HepG2 (cell line): Measurements from ENCODE around the gene AP3D1. TPM values are rescaled to one million over a fixed set of nuclear protein-coding genes. Genes with fewer than 3 reads are reported as not detected.

Experiments
- ARNT2 ChIP-seq: sonication (generic); formaldehyde crosslinking; IDR thresholded peaks from 2 replicates; pipeline ENCODE4 v1.8.0; 2022; ENCODE audit warnings: mild to moderate bottlenecking, low read depth, missing genetic modification reagents, moderate library complexity
- CCAR2 ChIP-seq: fragments of 200-400 bp; formaldehyde crosslinking; optimal IDR thresholded peaks from 2 replicates; pipeline ENCODE3; 2018; ENCODE audit warnings: low read depth, mild to moderate bottlenecking, low read length, moderate library complexity
- CHD4 ChIP-seq: fragments of 200-600 bp; sonication (generic); IDR thresholded peaks from 2 replicates; pipeline ENCODE4 v1.7.0; 2017; ENCODE audit warnings: mild to moderate bottlenecking, low read length, borderline replicate concordance
- DNMT3B ChIP-seq: conservative IDR thresholded peaks from 2 replicates; pipeline ENCODE4 v1.6.1; 2016; ENCODE audit warnings: missing biosample characterization, control low read depth
- KDM5B ChIP-seq: sonication (generic); formaldehyde crosslinking; IDR thresholded peaks from 2 replicates; pipeline ENCODE4 v1.4.0; 2020; ENCODE audit warnings: missing genetic modification reagents, mild to moderate bottlenecking, borderline replicate concordance
- KLF12 ChIP-seq: sonication (generic); formaldehyde crosslinking; IDR thresholded peaks from 2 replicates; pipeline ENCODE4 v1.4.0; 2020; ENCODE audit warnings: missing genetic modification reagents, borderline replicate concordance
- NFATC3 ChIP-seq: sonication (generic); formaldehyde crosslinking; IDR thresholded peaks from 2 replicates; pipeline ENCODE4 v1.5.1; 2020; ENCODE audit warnings: mild to moderate bottlenecking, missing genetic modification reagents
- ONECUT2 ChIP-seq: sonication (generic); formaldehyde crosslinking; IDR thresholded peaks from 2 replicates; pipeline ENCODE4 v1.4.0; 2020; ENCODE audit warnings: missing genetic modification reagents
- POLR2G ChIP-seq: fragments of 200-400 bp; formaldehyde crosslinking; IDR thresholded peaks from 2 replicates; pipeline ENCODE4 v1.6.1; 2018; ENCODE audit warnings: mild to moderate bottlenecking, low read depth, low read length, moderate library complexity
- REL ChIP-seq: sonication (generic); formaldehyde crosslinking; conservative IDR thresholded peaks from 2 replicates; pipeline ENCODE4 v1.8.0; 2022; ENCODE audit warnings: mild to moderate bottlenecking, missing genetic modification reagents, moderate library complexity
- RFX3 ChIP-seq: IDR thresholded peaks from 2 replicates; pipeline ENCODE4 v1.6.1; 2016; ENCODE audit warnings: missing biosample characterization, missing genetic modification reagents
- SMARCC2 ChIP-seq: fragments of 450-650 bp; IDR thresholded peaks from 2 replicates; pipeline ENCODE4 v1.6.1; 2017; ENCODE audit warnings: antibody characterized with exemption, mild to moderate bottlenecking
- ZNF274 ChIP-seq: sonication (generic); formaldehyde crosslinking; IDR thresholded peaks from 2 replicates; pipeline ENCODE4 v1.5.1; 2020; ENCODE audit warnings: mild to moderate bottlenecking, missing genetic modification reagents
- ZNF607 ChIP-seq: sonication (generic); formaldehyde crosslinking; IDR thresholded peaks from 2 replicates; pipeline ENCODE4 v1.5.1; 2020; ENCODE audit warnings: missing genetic modification reagents, mild to moderate bottlenecking, borderline replicate concordance
- ZNF703 ChIP-seq: sonication (generic); formaldehyde crosslinking; IDR thresholded peaks from 2 replicates; pipeline ENCODE4 v1.5.1; 2020; ENCODE audit warnings: missing genetic modification reagents, mild to moderate bottlenecking, moderate library complexity, borderline replicate concordance
- ZNF776 ChIP-seq: sonication (generic); formaldehyde crosslinking; IDR thresholded peaks from 2 replicates; pipeline ENCODE4 v1.4.0; 2020; ENCODE audit warnings: mild to moderate bottlenecking, missing genetic modification reagents
- ZNF883 ChIP-seq: sonication (generic); formaldehyde crosslinking; IDR thresholded peaks from 2 replicates; pipeline ENCODE4 v1.5.1; 2020; ENCODE audit warnings: mild to moderate bottlenecking, missing genetic modification reagents; ENCODE audit errors: not compliant biosample characterization
- polyA plus RNA-seq, 8 experiments: library from polyadenylated mRNA; depleted of rRNA in 3 of 8; stranded (reverse) in 7 of 8; unstranded in 1 of 8; fragments of >200 nt; fragmentation: Illumina TruSeq in 4 of 8; extraction: Trizol in 4 of 8; gene quantifications; 2 replicates each; pipeline versions ENCODE4 v1.2.1 to v1.2.3, GENCODE V29; 2011 to 2016; ENCODE audit warnings: low read depth in 4 of 8, missing spikeins in 1 of 8, mixed read lengths in 1 of 8; ENCODE audit not compliant: insufficient read depth in 1 of 8
- total RNA-seq, 5 experiments: library from RNA; depleted of rRNA; stranded (reverse); fragments of >200 nt; fragmentation: Illumina TruSeq; extraction: Trizol; gene quantifications; 2 replicates each; pipeline ENCODE4 v1.2.3, GENCODE V29; 2016; ENCODE audit warnings: low read depth in 1 of 5
- TF ChIP-seq, protein P1 (sequence below): sonication (generic); formaldehyde crosslinking; IDR thresholded peaks from 2 replicates; pipeline ENCODE4 v1.4.0; 2020; ENCODE audit warnings: mild to moderate bottlenecking, missing genetic modification reagents, borderline replicate concordance
- TF ChIP-seq, protein P2 (sequence below): sonication (generic); formaldehyde crosslinking; IDR thresholded peaks from 2 replicates; pipeline ENCODE4 v1.5.1; 2020; ENCODE audit warnings: missing genetic modification reagents, mild to moderate bottlenecking, borderline replicate concordance
- TF ChIP-seq, protein P3 (sequence below): sonication (generic); formaldehyde crosslinking; IDR thresholded peaks from 2 replicates; pipeline ENCODE4 v1.5.0; 2020; ENCODE audit warnings: missing genetic modification reagents

AP3D1 gene
- total and polyA plus RNA-seq, 2 of the 13 experiments (the other 11 are each of a cell fraction or from before 2014, with no cell fraction given) = 68.0 to 82.6 TPM

DNA sequence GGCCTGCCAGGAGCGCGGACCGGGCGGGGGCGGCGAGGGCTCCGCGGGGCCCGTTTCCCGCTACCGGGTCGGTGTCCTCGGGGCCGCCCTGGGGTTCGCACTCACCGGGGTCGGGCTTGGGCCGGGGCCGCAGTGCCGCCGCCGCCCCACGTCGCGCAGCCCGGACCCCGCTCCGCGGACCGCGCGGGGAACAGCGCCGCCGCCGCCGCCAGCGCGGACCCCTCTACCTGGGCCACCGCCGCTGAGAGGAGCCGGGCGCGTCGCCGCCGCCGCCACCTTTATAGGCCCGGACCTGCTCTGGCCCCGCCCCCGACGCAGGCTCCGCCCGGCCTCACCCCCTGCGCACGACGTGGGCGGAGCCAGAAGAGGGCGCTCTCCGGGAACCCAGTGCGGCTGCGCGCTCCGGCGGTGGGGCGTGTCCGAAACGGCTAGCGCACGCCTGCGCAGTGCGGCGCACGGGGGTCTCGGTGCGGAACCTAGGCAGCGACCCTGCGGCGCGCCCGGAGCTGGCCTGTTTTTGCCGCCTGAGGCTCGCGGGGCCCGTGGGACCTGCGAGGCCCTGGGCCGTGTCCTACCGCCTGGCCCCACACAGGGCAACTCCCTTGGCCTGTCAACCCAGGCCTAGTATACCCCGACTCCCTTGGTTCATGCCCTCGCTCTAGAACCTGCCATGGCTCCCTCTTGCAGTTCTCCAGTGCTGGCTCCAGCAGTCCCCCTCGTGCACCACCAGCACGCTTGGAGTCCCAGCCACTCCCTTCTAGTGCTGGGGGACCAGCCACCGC, 100.2 kb downstream of the AP3D1 start, which contains the start of gene MKNK2 (continued):
- TF ChIP-seq, protein P1, sequence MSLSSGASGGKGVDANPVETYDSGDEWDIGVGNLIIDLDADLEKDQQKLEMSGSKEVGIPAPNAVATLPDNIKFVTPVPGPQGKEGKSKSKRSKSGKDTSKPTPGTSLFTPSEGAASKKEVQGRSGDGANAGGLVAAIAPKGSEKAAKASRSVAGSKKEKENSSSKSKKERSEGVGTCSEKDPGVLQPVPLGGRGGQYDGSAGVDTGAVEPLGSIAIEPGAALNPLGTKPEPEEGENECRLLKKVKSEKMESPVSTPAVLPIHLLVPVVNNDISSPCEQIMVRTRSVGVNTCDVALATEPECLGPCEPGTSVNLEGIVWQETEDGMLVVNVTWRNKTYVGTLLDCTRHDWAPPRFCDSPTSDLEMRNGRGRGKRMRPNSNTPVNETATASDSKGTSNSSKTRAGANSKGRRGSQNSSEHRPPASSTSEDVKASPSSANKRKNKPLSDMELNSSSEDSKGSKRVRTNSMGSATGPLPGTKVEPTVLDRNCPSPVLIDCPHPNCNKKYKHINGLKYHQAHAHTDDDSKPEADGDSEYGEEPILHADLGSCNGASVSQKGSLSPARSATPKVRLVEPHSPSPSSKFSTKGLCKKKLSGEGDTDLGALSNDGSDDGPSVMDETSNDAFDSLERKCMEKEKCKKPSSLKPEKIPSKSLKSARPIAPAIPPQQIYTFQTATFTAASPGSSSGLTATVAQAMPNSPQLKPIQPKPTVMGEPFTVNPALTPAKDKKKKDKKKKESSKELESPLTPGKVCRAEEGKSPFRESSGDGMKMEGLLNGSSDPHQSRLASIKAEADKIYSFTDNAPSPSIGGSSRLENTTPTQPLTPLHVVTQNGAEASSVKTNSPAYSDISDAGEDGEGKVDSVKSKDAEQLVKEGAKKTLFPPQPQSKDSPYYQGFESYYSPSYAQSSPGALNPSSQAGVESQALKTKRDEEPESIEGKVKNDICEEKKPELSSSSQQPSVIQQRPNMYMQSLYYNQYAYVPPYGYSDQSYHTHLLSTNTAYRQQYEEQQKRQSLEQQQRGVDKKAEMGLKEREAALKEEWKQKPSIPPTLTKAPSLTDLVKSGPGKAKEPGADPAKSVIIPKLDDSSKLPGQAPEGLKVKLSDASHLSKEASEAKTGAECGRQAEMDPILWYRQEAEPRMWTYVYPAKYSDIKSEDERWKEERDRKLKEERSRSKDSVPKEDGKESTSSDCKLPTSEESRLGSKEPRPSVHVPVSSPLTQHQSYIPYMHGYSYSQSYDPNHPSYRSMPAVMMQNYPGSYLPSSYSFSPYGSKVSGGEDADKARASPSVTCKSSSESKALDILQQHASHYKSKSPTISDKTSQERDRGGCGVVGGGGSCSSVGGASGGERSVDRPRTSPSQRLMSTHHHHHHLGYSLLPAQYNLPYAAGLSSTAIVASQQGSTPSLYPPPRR (CRISPR knock-in tag) = no peak
- TF ChIP-seq ZNF776 (CRISPR knock-in tag) = peak; percentile 62; the same call in 1 of the 2 replicates
- no peak for TF ChIP-seq ONECUT2 (CRISPR knock-in tag)
- TF ChIP-seq ZNF703 (CRISPR knock-in tag) = peak; percentile 26; the same call in 1 of the 2 replicates
- TF ChIP-seq ARNT2 (CRISPR knock-in tag) = peak; percentile 89
- TF ChIP-seq DNMT3B (CRISPR knock-in tag) = no peak
- TF ChIP-seq REL = no peak
- no peak for TF ChIP-seq KLF12 (CRISPR knock-in tag)
- TF ChIP-seq NFATC3 (CRISPR knock-in tag) = 0 out of 2 replicates have a peak, but pooled peaks have one; percentile 61
- peak; percentile 98; the same call in 1 of the 2 replicates for TF ChIP-seq CHD4
- TF ChIP-seq, protein P2, sequence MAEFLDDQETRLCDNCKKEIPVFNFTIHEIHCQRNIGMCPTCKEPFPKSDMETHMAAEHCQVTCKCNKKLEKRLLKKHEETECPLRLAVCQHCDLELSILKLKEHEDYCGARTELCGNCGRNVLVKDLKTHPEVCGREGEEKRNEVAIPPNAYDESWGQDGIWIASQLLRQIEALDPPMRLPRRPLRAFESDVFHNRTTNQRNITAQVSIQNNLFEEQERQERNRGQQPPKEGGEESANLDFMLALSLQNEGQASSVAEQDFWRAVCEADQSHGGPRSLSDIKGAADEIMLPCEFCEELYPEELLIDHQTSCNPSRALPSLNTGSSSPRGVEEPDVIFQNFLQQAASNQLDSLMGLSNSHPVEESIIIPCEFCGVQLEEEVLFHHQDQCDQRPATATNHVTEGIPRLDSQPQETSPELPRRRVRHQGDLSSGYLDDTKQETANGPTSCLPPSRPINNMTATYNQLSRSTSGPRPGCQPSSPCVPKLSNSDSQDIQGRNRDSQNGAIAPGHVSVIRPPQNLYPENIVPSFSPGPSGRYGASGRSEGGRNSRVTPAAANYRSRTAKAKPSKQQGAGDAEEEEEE (CRISPR knock-in tag) = no peak
- no peak for TF ChIP-seq RFX3
- no peak for TF ChIP-seq ZNF274 (CRISPR knock-in tag)
- no peak for TF ChIP-seq SMARCC2
- TF ChIP-seq ZNF607 = peak; percentile 59; the same call in 1 of the 2 replicates
- TF ChIP-seq KDM5B = peak; percentile 84
- peak; percentile 99 for TF ChIP-seq POLR2G
- TF ChIP-seq CCAR2 = no peak
- TF ChIP-seq ZNF883 (CRISPR knock-in tag) = no peak
- TF ChIP-seq, protein P3, sequence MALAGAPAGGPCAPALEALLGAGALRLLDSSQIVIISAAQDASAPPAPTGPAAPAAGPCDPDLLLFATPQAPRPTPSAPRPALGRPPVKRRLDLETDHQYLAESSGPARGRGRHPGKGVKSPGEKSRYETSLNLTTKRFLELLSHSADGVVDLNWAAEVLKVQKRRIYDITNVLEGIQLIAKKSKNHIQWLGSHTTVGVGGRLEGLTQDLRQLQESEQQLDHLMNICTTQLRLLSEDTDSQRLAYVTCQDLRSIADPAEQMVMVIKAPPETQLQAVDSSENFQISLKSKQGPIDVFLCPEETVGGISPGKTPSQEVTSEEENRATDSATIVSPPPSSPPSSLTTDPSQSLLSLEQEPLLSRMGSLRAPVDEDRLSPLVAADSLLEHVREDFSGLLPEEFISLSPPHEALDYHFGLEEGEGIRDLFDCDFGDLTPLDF (CRISPR knock-in tag) = no peak
